Stimulated activated effector memory CD8-positive, alpha-beta T cell treated with anti-CD3 and anti-CD28 coated beads, Interleukin-12 subunit alpha, Interleukin-12 subunit beta, amount 100 ng/mL, for 72 hours (primary cell): ENCODE measurements around the gene PRDM11.

Experiments
- ATAC-seq: fragments of 150-1000 bp; cut with Tn5 transposase; 2 replicates; pipeline ENCODE4 v1.10.0; 2021
- DNase-seq, 2 donors: peaks; one replicate each; pipeline ENCODE4 v3.0.0; 2021 to 2022; ENCODE audit warnings: low spot score in 2 of 2
- H3K27ac Mint-ChIP-seq: one replicate; pipeline ENCODE4 v1.8.0; 2022; ENCODE audit warnings: mild to moderate bottlenecking, mixed read lengths
- H3K36me3 Mint-ChIP-seq: one replicate; pipeline ENCODE4 v1.8.0; 2022; ENCODE audit warnings: mild to moderate bottlenecking, mixed read lengths
- H3K4me1 Mint-ChIP-seq: one replicate; pipeline ENCODE4 v1.8.0; 2022; ENCODE audit warnings: mixed read lengths
- H3K4me3 Mint-ChIP-seq: one replicate; pipeline ENCODE4 v1.8.0; 2022; ENCODE audit warnings: mild to moderate bottlenecking, mixed read lengths
- H3K9me3 Mint-ChIP-seq: one replicate; pipeline ENCODE4 v1.8.0; 2022; ENCODE audit warnings: mixed read lengths

The PRDM11 gene

DNA sequence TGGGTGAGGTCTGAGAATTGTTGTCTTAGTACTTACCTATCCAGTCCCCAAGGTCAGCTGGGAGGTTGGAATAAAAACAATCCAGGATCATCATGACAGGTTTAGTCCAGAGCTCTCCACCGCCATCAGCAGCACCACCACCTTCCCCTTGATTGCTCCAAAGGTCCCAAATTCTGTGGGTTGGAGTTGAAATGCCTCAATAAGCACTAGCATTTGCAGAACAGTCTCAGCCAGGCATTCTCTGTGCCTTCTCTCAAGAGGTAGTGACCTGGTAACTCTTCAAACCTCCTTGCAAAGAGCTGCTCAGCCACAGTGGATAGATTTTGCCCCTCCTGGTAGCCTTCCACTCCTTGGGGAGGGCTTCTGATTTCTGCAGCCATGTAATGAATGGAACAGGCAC lies 69.6 kb downstream of the PRDM11 start:
- peaks cover 5% of the 10 kb centered on the region for H3K4me1 Mint-ChIP-seq
- ATAC-seq (no peak), DNase-seq (no peak)
- no peak overlapping the region for H3K27ac Mint-ChIP-seq
- H3K4me3 Mint-ChIP-seq = no peak overlapping the region
- H3K36me3 Mint-ChIP-seq = no peaks in the 10 kb centered on the region
- H3K9me3 Mint-ChIP-seq = no peaks in the 10 kb centered on the region

DNA sequence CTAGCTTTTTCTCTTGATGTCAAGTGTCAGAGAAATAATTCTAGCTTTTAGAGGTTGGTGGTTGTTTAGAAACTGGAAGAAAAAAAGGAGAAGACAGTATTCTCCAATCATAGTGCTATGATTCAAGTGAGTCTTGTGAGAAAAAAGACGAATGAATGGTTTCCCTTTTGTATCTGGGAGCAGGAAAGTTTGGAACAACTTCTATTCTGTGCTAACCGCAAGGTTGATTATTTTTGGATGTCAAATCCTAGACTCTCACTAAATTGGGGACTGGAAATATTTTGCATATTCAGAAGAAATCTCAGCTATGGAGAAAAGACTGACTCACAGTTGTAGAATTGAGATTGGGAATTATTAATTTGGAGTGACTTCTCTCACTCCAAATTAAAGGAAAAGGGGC lies 70.5 kb downstream of the PRDM11 start:
- no peak overlapping the region for H3K4me3 Mint-ChIP-seq
- H3K36me3 Mint-ChIP-seq = no peaks in the 10 kb centered on the region
- ATAC-seq = no peak
- H3K9me3 Mint-ChIP-seq = no peaks in the 10 kb centered on the region
- peaks cover 5% of the 10 kb centered on the region for H3K4me1 Mint-ChIP-seq
- H3K27ac Mint-ChIP-seq = no peak overlapping the region
- no peak for DNase-seq

DNA sequence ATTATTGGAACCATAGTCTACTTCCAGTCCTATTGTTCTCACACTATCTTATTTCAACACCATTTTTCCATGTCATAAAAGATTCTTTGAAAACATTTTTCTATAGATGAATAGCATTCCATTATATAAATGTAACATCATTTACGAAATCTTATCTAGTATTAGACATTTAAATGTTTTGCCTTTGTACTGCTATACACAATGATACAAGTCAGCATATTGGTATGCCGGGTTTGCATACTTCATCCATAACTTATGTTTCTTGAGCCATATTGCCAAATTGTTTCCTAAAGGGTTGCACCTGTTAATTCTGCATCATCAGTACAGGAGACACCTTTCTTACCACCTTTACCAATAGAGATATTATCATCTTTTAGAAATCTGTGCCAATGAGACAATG lies 71.6 kb downstream of the PRDM11 start:
- Mint-ChIP-seq H3K4me1 (peaks cover 5% of the 10 kb centered on the region), H3K36me3 (no peaks in the 10 kb centered on the region), H3K4me3 (no peak overlapping the region), H3K9me3 (no peaks in the 10 kb centered on the region), H3K27ac (no peak overlapping the region)
- DNase-seq = no peak
- ATAC-seq = no peak

DNA sequence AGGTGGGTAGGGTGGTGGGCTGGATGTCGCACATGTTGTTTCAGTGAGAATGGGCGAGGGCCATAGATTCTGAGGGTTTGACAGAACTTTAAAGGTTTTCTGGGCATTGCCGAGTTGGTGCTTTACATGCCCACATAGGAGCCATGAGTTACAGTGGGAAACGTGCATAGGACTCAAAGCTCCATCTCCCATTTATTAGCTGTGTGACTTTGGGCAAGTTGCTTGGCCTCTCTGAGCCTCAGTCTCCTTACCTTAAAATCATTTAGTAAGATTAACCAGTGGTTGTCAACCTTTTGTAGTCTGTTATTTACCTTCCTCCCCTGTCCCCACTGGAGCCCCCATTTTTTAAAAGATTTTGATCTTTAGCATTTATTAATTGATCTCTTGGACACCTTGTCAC lies 72.3 kb downstream of the PRDM11 start:
- no peak overlapping the region for H3K27ac Mint-ChIP-seq
- no peaks in the 10 kb centered on the region for H3K9me3 Mint-ChIP-seq
- peaks cover 5% of the 10 kb centered on the region for H3K4me1 Mint-ChIP-seq
- ATAC-seq = no peak
- H3K36me3 Mint-ChIP-seq = no peaks in the 10 kb centered on the region
- H3K4me3 Mint-ChIP-seq = no peak overlapping the region
- DNase-seq = no peak

DNA sequence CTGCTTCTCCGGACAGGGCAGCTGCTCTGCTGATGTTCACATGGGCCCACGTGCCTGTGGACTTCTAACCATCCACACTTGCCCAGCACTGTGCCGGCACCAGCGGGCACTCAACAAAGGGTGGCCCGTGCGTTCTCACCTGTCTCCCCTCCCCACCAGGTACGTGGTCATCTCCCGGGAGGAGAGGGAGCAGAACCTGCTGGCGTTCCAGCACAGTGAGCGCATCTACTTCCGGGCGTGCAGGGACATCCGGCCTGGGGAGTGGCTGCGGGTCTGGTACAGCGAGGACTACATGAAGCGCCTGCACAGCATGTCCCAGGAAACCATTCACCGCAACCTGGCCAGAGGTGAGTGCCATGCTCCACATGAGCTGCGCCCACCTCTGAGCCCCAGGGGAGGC lies 73.0 kb downstream of the PRDM11 start:
- Mint-ChIP-seq H3K36me3 (no peaks in the 10 kb centered on the region), H3K27ac (no peak overlapping the region), H3K9me3 (no peaks in the 10 kb centered on the region), H3K4me1 (peaks cover 5% of the 10 kb centered on the region), H3K4me3 (no peak overlapping the region)
- ATAC-seq = no peak
- no peak for DNase-seq

DNA sequence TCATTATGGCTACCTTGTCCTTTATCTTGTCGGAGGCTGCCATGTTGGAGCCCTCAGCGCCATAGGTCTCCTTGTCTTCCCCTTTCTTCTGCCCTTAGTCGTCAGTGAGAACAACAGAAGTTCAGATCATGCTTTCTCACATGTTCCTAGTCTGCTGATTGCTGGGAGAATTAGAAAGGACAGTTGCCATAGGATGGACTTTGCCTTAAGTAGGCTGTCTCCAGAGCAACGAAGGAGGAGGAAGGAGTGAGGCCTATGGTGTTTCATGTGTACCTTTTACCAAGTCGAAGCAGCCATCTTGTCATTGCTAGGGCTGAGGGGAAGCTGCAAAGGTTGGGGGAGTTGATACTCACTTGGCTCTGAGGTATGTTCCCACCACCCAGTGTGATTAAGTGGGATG lies 77.1 kb downstream of the PRDM11 start:
- Mint-ChIP-seq H3K27ac (no peak overlapping the region), H3K4me3 (no peak overlapping the region), H3K9me3 (no peaks in the 10 kb centered on the region), H3K4me1 (no peaks in the 10 kb centered on the region), H3K36me3 (peaks cover 7% of the 10 kb centered on the region)
- DNase-seq = no peak
- ATAC-seq = no peak

DNA sequence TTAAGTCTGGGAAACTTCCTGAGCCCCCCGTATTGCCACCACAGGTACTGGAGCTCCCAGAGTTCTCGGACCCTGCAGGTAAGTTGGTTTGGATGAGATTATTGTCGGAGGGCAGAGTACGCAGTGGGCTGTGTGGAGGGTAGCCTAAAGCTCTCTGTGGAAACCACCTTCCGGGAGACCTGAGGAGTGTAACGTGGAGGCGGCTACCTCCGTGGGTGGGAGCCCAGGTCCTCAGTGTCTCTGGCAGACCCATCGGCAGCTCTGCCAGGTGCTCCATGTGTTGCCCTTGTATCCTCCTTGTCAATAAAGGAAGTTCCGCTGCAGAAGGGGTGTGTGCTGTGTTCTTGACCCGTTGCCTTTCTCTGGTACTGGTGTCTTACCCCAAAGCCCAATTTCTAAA lies 78.3 kb downstream of the PRDM11 start:
- no peak for ATAC-seq
- Mint-ChIP-seq H3K4me3 (no peak overlapping the region), H3K36me3 (peaks cover 7% of the 10 kb centered on the region), H3K27ac (no peak overlapping the region), H3K4me1 (no peaks in the 10 kb centered on the region), H3K9me3 (no peaks in the 10 kb centered on the region)
- no peak for DNase-seq

DNA sequence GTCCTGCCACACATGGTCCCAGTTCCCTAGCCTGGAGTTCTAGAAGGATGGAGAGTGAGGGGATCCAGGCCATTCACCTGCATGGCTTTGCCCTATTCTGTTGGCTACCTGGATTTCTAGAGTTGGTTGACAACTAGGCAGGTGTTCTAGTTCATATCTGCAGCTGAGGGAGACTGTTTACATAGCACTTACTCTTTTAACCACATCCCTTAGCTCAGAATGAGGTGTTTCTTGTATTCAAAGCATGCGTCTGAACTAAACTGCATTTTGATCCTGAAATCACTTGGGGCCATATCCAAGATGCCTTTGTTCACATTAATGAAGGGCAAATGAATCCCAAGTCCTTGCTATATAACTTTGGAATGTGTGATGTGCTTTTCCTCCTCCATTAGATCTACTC lies 78.8 kb downstream of the PRDM11 start:
- Mint-ChIP-seq H3K36me3 (peaks cover 7% of the 10 kb centered on the region), H3K27ac (no peak overlapping the region), H3K4me3 (no peak overlapping the region), H3K9me3 (no peaks in the 10 kb centered on the region), H3K4me1 (no peaks in the 10 kb centered on the region)
- DNase-seq (no peak), ATAC-seq (no peak)

DNA sequence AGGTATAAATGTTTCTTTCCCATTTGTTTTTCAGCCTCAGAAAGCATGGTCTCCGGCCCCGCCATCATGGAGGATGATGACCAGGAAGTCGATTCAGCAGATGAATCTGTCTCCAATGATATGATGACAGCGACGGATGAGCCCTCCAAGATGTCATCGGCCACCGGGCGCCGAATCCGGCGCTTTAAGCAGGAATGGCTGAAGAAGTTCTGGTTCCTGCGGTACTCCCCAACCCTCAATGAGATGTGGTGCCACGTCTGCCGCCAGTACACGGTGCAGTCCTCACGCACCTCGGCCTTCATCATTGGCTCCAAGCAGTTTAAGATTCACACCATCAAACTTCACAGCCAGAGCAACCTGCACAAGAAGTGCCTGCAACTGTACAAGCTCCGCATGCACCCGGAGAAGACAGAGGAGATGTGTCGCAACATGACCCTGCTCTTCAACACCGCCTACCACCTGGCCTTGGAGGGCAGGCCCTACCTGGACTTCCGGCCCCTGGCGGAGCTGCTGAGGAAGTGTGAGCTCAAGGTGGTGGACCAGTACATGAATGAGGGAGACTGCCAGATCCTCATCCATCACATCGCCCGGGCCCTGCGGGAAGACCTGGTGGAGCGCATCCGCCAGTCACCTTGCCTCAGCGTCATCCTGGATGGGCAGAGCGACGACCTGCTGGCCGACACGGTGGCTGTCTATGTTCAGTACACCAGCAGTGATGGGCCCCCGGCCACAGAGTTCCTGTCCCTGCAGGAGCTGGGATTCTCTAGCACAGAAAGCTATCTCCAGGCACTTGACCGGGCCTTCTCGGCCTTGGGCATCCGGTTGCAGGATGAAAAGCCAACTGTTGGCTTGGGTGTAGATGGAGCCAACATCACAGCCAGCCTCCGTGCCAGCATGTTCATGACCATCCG lies 79.8 kb downstream of the PRDM11 start:
- Mint-ChIP-seq H3K9me3 (no peaks in the 10 kb centered on the region), H3K4me3 (no peak overlapping the region), H3K27ac (no peak overlapping the region), H3K36me3 (peaks cover 7% of the 10 kb centered on the region), H3K4me1 (no peaks in the 10 kb centered on the region)
- ATAC-seq = no peak
- no peak for DNase-seq

DNA sequence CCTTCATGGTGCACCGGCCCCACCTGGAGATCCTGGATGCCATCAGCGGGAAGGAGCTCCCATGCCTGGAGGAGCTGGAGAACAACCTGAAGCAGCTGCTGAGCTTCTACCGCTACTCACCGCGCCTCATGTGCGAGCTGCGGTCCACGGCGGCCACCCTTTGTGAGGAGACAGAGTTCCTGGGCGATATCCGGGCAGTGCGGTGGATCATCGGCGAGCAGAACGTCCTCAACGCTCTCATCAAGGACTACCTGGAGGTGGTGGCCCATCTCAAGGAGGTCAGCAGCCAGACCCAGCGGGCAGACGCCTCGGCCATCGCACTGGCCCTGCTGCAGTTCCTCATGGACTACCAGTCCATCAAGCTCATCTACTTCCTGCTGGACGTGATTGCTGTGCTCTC lies 80.5 kb downstream of the PRDM11 start:
- no peak for ATAC-seq
- Mint-ChIP-seq H3K4me1 (no peaks in the 10 kb centered on the region), H3K27ac (no peak overlapping the region), H3K36me3 (peaks cover 7% of the 10 kb centered on the region), H3K9me3 (no peaks in the 10 kb centered on the region), H3K4me3 (no peak overlapping the region)
- DNase-seq = no peak

DNA sequence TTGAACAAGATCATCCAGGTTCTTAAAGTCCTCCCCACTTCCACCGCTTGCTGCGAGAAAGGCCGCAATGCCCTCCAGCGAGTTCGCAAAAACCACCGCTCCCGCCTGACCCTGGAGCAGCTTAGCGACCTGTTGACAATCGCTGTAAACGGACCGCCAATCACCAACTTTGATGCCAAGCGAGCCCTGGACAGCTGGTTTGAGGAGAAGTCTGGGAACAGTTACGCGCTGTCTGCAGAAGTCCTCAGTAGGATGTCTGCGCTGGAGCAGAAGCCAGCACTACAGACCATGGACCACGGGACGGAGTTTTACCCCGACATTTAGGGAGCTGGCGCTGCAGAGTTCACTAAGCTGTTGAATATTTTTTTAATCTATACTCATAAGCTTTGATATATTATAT lies 81.4 kb downstream of the PRDM11 start:
- Mint-ChIP-seq H3K4me3 (no peak overlapping the region), H3K27ac (no peak overlapping the region), H3K4me1 (no peaks in the 10 kb centered on the region), H3K36me3 (peaks cover 7% of the 10 kb centered on the region), H3K9me3 (no peaks in the 10 kb centered on the region)
- DNase-seq (no peak), ATAC-seq (no peak)

DNA sequence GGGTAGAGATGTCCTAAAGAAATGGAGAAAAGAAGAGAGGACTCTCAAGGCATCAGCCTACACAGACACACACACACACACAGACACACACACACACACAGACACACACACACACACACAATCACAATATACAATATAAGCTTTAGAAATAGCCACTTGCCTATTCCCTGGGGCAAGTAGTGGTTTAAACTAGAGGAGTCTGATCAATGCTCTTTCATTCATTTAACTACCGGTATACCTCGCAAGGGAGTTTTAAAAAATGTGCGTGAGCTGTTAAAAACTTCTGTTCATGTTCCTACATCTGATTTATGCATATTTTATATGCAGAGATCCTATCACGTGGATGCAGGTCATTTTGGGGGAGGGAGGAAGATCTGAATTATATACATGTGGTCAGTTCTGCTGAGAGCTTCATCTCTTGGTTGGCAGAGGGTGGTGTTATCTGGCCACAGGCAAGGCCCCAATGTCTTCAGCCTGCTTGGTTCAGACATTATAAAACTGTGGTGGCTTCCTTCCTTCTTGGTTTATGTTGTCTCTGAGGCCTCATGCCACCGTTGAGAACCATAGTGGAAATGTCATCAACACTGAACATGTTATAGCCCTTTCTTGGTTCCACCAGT lies 83.1 kb downstream of the PRDM11 start:
- ATAC-seq (no peak), DNase-seq (no peak)
- Mint-ChIP-seq H3K4me3 (no peak overlapping the region), H3K27ac (no peak overlapping the region), H3K36me3 (peaks cover 7% of the 10 kb centered on the region), H3K9me3 (no peaks in the 10 kb centered on the region), H3K4me1 (no peaks in the 10 kb centered on the region)

DNA sequence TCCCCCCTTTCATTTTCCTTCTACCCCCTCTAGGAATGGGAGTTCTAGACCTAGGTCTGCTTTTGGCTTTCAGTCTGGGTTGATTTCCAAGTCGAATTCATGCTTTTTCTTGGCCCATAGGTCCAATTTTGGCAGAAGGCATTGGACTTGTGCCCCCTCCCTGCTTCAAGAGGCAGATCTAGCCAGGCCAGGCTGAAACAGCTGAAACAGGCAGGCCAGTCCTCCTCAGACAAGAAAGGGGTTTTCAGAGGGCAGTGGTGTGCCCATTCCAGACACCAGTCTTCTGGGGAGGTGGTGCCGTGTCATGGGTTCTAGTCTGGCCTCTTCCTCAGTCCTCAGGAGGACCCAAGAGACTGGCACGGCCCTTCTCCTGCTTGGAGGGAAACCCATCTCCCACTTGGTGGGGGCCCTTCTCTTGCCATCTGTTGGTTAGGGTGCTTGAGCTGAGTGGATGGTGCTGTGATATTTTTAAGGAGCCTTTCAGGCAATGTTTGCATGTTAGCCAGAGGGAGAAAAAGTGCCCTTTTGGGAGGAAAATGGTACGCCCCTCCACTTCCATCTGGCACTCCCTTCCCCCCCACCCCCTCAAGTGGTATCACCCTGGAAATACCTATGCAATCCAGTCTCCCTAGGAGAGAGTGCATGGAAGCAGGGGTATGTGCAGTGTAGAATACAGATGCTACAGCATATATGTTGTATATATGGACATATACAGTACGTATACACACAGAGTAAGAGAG lies 86.1 kb downstream of the PRDM11 start:
- ATAC-seq = no peak
- Mint-ChIP-seq H3K4me3 (no peak overlapping the region), H3K9me3 (no peaks in the 10 kb centered on the region), H3K36me3 (peaks cover under 1% of the 10 kb centered on the region), H3K4me1 (no peaks in the 10 kb centered on the region), H3K27ac (no peak overlapping the region)
- DNase-seq = no peak

DNA sequence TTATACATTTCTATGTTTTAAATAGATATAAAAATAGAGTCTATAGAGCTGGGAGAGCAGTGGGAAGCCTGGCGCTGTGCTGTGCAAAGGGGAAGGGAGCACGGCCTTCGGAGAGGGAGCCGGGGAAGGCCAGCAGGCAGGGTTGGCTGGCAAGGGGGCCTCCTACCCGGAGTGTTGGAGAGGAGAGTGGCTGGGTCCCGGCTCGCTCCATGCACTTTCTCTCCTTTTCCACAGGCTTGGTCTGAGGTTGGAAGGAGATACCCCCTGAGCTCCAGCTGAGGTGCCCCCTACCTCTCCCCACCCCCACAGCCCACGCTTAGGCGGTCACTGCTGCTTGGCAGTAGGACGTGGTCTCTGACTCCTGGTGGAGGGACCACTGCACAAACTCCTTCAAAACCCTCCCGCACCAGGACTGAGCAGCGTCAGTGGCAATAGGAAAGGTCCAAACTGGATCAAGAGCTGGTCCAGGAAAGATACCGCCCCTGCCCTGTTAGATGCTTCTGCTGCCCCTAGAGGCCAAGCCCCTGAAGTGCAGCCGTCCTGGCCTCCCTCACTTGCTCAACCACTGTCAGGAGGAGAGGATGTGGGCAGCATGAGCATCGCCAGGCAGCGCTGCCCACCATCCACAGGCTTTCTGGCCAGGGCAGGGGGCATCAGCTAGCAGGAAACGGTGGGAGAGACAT lies 86.8 kb downstream of the PRDM11 start:
- no peaks in the 10 kb centered on the region for H3K36me3 Mint-ChIP-seq
- no peaks in the 10 kb centered on the region for H3K4me1 Mint-ChIP-seq
- DNase-seq (peak; percentile 69 to 85), ATAC-seq (peak; percentile 75)
- H3K27ac Mint-ChIP-seq = no peak overlapping the region
- H3K9me3 Mint-ChIP-seq = no peaks in the 10 kb centered on the region
- no peak overlapping the region for H3K4me3 Mint-ChIP-seq

DNA sequence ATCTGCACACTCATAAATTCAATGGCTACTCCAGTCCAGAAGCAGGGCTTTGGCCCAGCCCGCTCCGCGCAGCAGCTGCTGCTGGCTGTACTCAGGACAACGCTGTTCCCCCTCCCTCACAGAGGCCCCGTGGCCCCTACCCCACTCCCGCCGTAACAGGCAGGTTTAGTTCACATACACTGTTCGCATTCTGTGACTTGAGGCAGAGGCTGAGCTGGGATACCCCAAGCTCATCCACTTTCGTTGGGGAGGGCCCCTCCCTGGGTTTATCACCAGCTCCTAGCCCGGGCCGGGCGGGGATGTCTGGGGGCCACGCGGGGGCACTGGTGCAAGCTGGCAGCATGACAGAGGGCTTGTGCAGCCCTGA lies 87.3 kb downstream of the PRDM11 start:
- no peak for DNase-seq
- Mint-ChIP-seq H3K36me3 (no peaks in the 10 kb centered on the region), H3K27ac (no peak overlapping the region), H3K4me1 (no peaks in the 10 kb centered on the region), H3K9me3 (no peaks in the 10 kb centered on the region), H3K4me3 (no peak overlapping the region)
- no peak for ATAC-seq
